ENCODE measurements around the gene SRRM5. TPM values are rescaled to one million over a fixed set of nuclear protein-coding genes. Genes with fewer than 3 reads are reported as not detected.

SRRM5 gene
- polyA plus RNA-seq, 2 of the 4 experiments (the other 2 are of a cell fraction) = 0.47 to 0.50 TPM

GRCh38 chr19:43578787-43579186, 33.1 kb upstream of the SRRM5 start (continued):
- TF ChIP-seq CTCF (IDR thresholded peaks at IDR 0.05) (no peak), RCOR1 (IDR thresholded peaks at IDR 0.05; ENCODE audit: low read depth, low read length) (no peak), SMC3 (IDR thresholded peaks at IDR 0.05) (no peak), HOXB5 (CRISPR knock-in tag; IDR thresholded peaks at IDR 0.05) (no peak), ZNF302 (CRISPR knock-in tag; IDR thresholded peaks at IDR 0.05) (no peak), TFCP2L1 (CRISPR knock-in tag; IDR thresholded peaks at IDR 0.05) (no peak)
- TF ChIP-seq, protein P1, sequence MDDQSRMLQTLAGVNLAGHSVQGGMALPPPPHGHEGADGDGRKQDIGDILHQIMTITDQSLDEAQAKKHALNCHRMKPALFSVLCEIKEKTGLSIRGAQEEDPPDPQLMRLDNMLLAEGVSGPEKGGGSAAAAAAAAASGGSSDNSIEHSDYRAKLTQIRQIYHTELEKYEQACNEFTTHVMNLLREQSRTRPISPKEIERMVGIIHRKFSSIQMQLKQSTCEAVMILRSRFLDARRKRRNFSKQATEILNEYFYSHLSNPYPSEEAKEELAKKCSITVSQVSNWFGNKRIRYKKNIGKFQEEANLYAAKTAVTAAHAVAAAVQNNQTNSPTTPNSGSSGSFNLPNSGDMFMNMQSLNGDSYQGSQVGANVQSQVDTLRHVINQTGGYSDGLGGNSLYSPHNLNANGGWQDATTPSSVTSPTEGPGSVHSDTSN (IDR thresholded peaks at IDR 0.05) = no peak

DNA sequence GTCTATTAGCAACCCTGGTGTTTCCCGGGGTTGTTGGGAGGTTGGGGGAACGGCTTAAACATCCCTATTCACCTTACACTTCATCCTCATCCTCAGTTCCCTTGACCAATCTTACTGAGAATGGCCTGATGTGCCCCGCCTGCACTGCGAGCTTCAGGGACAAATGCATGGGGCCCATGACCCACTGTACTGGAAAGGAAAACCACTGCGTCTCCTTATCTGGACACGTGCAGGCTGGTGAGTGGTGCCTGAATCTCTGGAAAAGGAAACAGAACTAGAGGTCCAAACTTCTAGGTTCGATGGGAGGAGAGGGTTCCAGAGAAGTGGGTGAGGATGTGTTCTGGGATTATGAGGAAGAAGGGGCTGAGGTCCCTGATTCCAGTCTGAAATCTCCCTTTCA, 30.4 kb upstream of the SRRM5 start:
- Histone ChIP-seq H3K9me3 (no peaks in the 10 kb centered on the region), H3K4me3 (no peak overlapping the region), H3K4me1 (no peaks in the 10 kb centered on the region), H3K27ac (no peak overlapping the region), H3K4me2 (no peak overlapping the region)
- 50% methylated on average over 7 of the region's 7 CpGs for WGBS (ENCODE audit: missing lambda C conversion rate)
- ChIA-PET CTCF (interaction anchor here (1.2 kb wide), 1 partner anchor 13 kb away, joined by 4 read pairs; no protein-coding TSS in a partner anchor), POLR2A (no interaction called here)
- FAIRE-seq (no peak), ATAC-seq (no peak; a peak in 1 of 6 replicates), DNase-seq (ENCODE audit: low read depth in 1 of 2, low spot score in 1 of 2) (no peak)
- TF ChIP-seq RNF2 (IDR thresholded peaks at IDR 0.05; ENCODE audit: borderline replicate concordance, low read depth) (no peak), HES2 (IDR thresholded peaks at IDR 0.05) (no peak), SMC3 (IDR thresholded peaks at IDR 0.05) (no peak)

DNA sequence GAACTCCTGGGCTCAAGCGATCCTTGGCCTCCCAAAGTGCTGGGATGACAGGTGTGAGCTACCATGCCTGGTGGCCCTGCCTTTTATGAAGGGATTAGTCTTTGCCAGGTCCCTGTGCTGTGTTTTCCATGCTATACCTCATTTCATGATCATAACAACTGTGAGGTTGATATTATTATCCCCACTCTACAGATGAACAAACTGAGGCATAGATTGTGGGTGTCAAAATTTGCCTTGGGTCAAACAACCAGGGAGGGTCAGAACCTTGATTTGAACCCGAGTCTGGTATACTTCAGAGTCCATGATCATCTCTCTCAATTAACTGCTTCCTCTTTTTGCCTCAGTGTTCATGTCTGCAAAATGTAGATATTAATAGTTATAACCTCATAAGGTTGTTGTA, 29.4 kb upstream of the SRRM5 start:
- ATAC-seq (no peak), FAIRE-seq (no peak), DNase-seq (ENCODE audit: low read depth in 1 of 2, low spot score in 1 of 2) (no peak)
- H3K9me3 ChIP-seq = no peaks in the 10 kb centered on the region
- H3K27ac ChIP-seq = no peak overlapping the region
- CTCF ChIA-PET = interaction anchor here (1.1 to 3.0 kb wide), 3 partner anchors 12 to 136 kb away, joined by 5 to 15 read pairs (median 7); no protein-coding TSS in a partner anchor
- no peak overlapping the region for H3K4me3 ChIP-seq
- TF ChIP-seq BCL3 (IDR thresholded peaks at IDR 0.05) = no peak
- TF ChIP-seq NR3C1 (IDR thresholded peaks at IDR 0.05) = no peak
- no peak for TF ChIP-seq MAZ (IDR thresholded peaks at IDR 0.05; ENCODE audit: borderline replicate concordance, low read depth, low read length)
- no peak for TF ChIP-seq RARB (CRISPR knock-in tag; IDR thresholded peaks at IDR 0.05)
- TF ChIP-seq MAX (IDR thresholded peaks at IDR 0.05) = no peak
- no peak for TF ChIP-seq MYC (IDR thresholded peaks at IDR 0.05; ENCODE audit: borderline replicate concordance, low read length)
- TF ChIP-seq, protein P2, sequence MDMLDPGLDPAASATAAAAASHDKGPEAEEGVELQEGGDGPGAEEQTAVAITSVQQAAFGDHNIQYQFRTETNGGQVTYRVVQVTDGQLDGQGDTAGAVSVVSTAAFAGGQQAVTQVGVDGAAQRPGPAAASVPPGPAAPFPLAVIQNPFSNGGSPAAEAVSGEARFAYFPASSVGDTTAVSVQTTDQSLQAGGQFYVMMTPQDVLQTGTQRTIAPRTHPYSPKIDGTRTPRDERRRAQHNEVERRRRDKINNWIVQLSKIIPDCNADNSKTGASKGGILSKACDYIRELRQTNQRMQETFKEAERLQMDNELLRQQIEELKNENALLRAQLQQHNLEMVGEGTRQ (IDR thresholded peaks at IDR 0.05) = no peak
- TF ChIP-seq HEYL (CRISPR knock-in tag; IDR thresholded peaks at IDR 0.05) = no peak
- TF ChIP-seq, protein P3, sequence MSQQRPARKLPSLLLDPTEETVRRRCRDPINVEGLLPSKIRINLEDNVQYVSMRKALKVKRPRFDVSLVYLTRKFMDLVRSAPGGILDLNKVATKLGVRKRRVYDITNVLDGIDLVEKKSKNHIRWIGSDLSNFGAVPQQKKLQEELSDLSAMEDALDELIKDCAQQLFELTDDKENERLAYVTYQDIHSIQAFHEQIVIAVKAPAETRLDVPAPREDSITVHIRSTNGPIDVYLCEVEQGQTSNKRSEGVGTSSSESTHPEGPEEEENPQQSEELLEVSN (IDR thresholded peaks at IDR 0.05; ENCODE audit: borderline replicate concordance, low read depth) = no peak
- no peak for TF ChIP-seq TFCP2L1 (CRISPR knock-in tag; IDR thresholded peaks at IDR 0.05)
- no peak for TF ChIP-seq SREBF2 (IDR thresholded peaks at IDR 0.05)
- no peak for TF ChIP-seq HMGXB4 (CRISPR knock-in tag; IDR thresholded peaks at IDR 0.05; ENCODE audit: borderline replicate concordance)
- TF ChIP-seq KDM1A (IDR thresholded peaks at IDR 0.05; ENCODE audit: low read depth) = no peak
- no peak for TF ChIP-seq ZC3H11A (IDR thresholded peaks at IDR 0.05)
- no peak for TF ChIP-seq NPAS2 (CRISPR knock-in tag; IDR thresholded peaks at IDR 0.05; ENCODE audit: borderline replicate concordance)
- no peak for TF ChIP-seq GATA3 (IDR thresholded peaks at IDR 0.05; ENCODE audit: borderline replicate concordance)
- no peak for TF ChIP-seq CHD4 (IDR thresholded peaks at IDR 0.05; ENCODE audit: borderline replicate concordance)
- no peak for TF ChIP-seq JUN (IDR thresholded peaks at IDR 0.05)
- no peak for TF ChIP-seq POLR2A (IDR thresholded peaks at IDR 0.05; ENCODE audit: low read length)
- no peak for TF ChIP-seq CEBPB (IDR thresholded peaks at IDR 0.05)
- H3K4me1 ChIP-seq = no peaks in the 10 kb centered on the region
- H3K4me2 ChIP-seq = no peak overlapping the region
- POLR2A ChIA-PET = no interaction called here
- WGBS (ENCODE audit: missing lambda C conversion rate) = 52% methylated on average over 2 of the region's 2 CpGs

All from A549 (cell line).